WTC11 (cell line): Measurements from ENCODE around the gene ZNF280D. TPM values are rescaled to one million over a fixed set of nuclear protein-coding genes. Genes with fewer than 3 reads are reported as not detected.

Experiments
- ATAC-seq: fragments of 200-7000 bp; cut with Tn5 transposase; 2 replicates; pipeline ENCODE4 v1.10.0; 2021; ENCODE audit warnings: mild to moderate bottlenecking, moderate library complexity
- CTCF ChIA-PET: fragments of 300-600 bp; sonication (Branson Sonifier 250); formaldehyde crosslinking; loops from one replicate; lab custom pipeline; 2021; ENCODE audit warnings: antibody characterized with exemption; lab: Charles Lee
- POLR2A ChIA-PET: fragments of 350-600 bp; sonication (Branson Sonifier 250); formaldehyde crosslinking; loops from one replicate; lab custom pipeline; 2021; ENCODE audit warnings: antibody characterized with exemption; lab: Charles Lee
- DNase-seq: peaks from one replicate; pipeline ENCODE4 v3.0.0; 2021; ENCODE audit warnings: low spot score
- H3K27ac Mint-ChIP-seq: 2 replicates; pipeline ENCODE4 v1.8.0; 2021; ENCODE audit warnings: mixed read lengths
- H3K27me3 Mint-ChIP-seq: 2 replicates; pipeline ENCODE4 v1.8.0; 2021; ENCODE audit warnings: low read depth, mild to moderate bottlenecking, moderate library complexity, mixed read lengths
- H3K36me3 Mint-ChIP-seq: 2 replicates; pipeline ENCODE4 v1.8.0; 2021; ENCODE audit warnings: mixed read lengths
- H3K4me1 Mint-ChIP-seq: 2 replicates; pipeline ENCODE4 v1.8.0; 2022; ENCODE audit warnings: mixed read lengths
- H3K4me3 Mint-ChIP-seq: 2 replicates; pipeline ENCODE4 v1.8.0; 2021; ENCODE audit warnings: mild to moderate bottlenecking, moderate library complexity, mixed read lengths
- H3K9me3 Mint-ChIP-seq: 2 replicates; pipeline ENCODE4 v1.8.0; 2021; ENCODE audit warnings: mixed read lengths
- FOXJ3 ChIP-seq: sonication (generic); formaldehyde crosslinking; IDR thresholded peaks from 2 replicates; pipeline ENCODE4 v1.9.0; 2021; ENCODE audit warnings: missing genetic modification reagents, mild to moderate bottlenecking, borderline replicate concordance
- MAX ChIP-seq: sonication (generic); formaldehyde crosslinking; IDR thresholded peaks from 2 replicates; pipeline ENCODE4 v1.8.0; 2022; ENCODE audit warnings: mild to moderate bottlenecking, missing genetic modification reagents
- ZNF219 ChIP-seq: sonication (generic); formaldehyde crosslinking; IDR thresholded peaks from 2 replicates; pipeline ENCODE4 v1.8.0; 2023; ENCODE audit warnings: missing genetic modification reagents, mild to moderate bottlenecking, borderline replicate concordance
- ZNF317 ChIP-seq: sonication (generic); formaldehyde crosslinking; IDR thresholded peaks from 2 replicates; pipeline ENCODE4 v1.8.1; 2023; ENCODE audit warnings: low read depth, mild to moderate bottlenecking, moderate library complexity, missing genetic modification reagents, borderline replicate concordance
- total RNA-seq: library from RNA; stranded (reverse); gene quantifications from 3 replicates; pipeline ENCODE4 v1.2.3, GENCODE V29; 2021
- TF ChIP-seq, protein P1 (sequence below): fragments of 250-450 bp; sonication (Bioruptor Pico); IDR thresholded peaks from 2 replicates; pipeline ENCODE4 v1.9.0; 2021; ENCODE audit warnings: moderate library complexity, mild to moderate bottlenecking, inconsistent platforms, borderline replicate concordance
- TF ChIP-seq, protein P2 (sequence below): sonication (generic); formaldehyde crosslinking; IDR thresholded peaks from 2 replicates; pipeline ENCODE4 v1.8.1; 2022; ENCODE audit warnings: mild to moderate bottlenecking, moderate library complexity, missing genetic modification reagents

The ZNF280D gene
- total RNA-seq, 1 experiment from 2014 or later: 25.7 TPM

DNA sequence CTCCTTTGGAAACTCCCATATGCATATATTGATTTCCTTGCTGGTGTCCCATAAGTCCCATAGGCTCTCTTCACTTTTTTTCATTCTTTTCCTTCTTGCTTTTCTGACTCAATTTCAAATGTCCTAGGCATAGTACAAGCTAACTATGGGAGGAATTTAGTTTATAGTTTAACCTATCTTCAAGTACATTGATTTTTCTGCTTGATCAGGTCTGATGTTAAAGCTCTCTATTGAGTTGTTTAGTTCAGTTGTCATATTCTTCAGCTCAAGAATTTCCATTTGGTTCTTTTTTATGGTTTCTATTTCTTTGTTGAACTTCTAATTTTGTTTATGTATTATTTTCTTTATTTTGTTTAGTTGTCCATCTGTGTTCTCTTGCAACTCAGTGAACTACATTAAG is 147.1 kb downstream of the ZNF280D start (continued):
- TF ChIP-seq, protein P1, sequence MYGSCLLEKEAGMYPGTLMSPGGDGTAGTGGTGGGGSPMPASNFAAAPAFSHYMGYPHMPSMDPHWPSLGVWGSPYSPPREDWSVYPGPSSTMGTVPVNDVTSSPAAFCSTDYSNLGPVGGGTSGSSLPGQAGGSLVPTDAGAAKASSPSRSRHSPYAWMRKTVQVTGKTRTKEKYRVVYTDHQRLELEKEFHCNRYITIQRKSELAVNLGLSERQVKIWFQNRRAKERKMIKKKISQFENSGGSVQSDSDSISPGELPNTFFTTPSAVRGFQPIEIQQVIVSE (CRISPR knock-in tag): no peak

GRCh38 chr15:56582785-56583184 is 150.5 kb downstream of the ZNF280D start:
- Mint-ChIP-seq H3K36me3 (peaks cover 10% of the 10 kb centered on the region), H3K9me3 (peaks cover 32% of the 10 kb centered on the region), H3K27me3 (no peaks in the 10 kb centered on the region; the same call in 1 of the 2 replicates), H3K4me3 (no peak overlapping the region), H3K27ac (no peak overlapping the region), H3K4me1 (no peaks in the 10 kb centered on the region)
- DNase-seq: no peak
- ChIA-PET POLR2A (no interaction called here), CTCF (no interaction called here)
- no peak for ATAC-seq
- TF ChIP-seq, protein P2, sequence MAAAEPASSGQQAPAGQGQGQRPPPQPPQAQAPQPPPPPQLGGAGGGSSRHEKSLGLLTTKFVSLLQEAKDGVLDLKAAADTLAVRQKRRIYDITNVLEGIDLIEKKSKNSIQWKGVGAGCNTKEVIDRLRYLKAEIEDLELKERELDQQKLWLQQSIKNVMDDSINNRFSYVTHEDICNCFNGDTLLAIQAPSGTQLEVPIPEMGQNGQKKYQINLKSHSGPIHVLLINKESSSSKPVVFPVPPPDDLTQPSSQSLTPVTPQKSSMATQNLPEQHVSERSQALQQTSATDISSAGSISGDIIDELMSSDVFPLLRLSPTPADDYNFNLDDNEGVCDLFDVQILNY (CRISPR knock-in tag): no peak
- TF ChIP-seq FOXJ3 (CRISPR knock-in tag) (no peak), ZNF219 (no peak), ZNF317 (CRISPR knock-in tag) (no peak), MAX (CRISPR knock-in tag) (no peak)

Other genes with a start within 250 kb of the ZNF280D start
- 73.2 to 92.9 TPM (median 81.3 TPM) in 3 replicates for gene TCF12, start 185.1 kb upstream of the ZNF280D start, total RNA-seq